HG02973 (cell line): Measurements from ENCODE around the gene SAG.
A peak's percentile ranks its signal among the peaks of the same experiment; 100 is the strongest.
"Not testable (repeated sequence)": the region's sequence is repeated elsewhere in the genome, so short reads cannot be mapped to it uniquely, and the experiment has no call there.

Source experiments
- ATAC-seq: cut with Tn5 transposase; IDR thresholded peaks from one replicate; pipeline ENCODE4 v1.9.1; 2021; ENCODE audit warnings: moderate library complexity; ENCODE audit not compliant: unreplicated experiment

SAG gene

GRCh38 chr2:233328922-233329321 is 21.3 kb downstream of the SAG start:
- ATAC-seq = no peak

GRCh38 chr2:233329489-233330135 is 22.0 kb downstream of the SAG start:
- ATAC-seq = no peak

- ATAC-seq = peak; percentile 84
Observed at GRCh38 chr2:233331536-233331935, 23.9 kb downstream of the SAG start.

- no peak for ATAC-seq
Observed at GRCh38 chr2:233332125-233332524, 24.5 kb downstream of the SAG start.

GRCh38 chr2:233334915-233335314 is 27.3 kb downstream of the SAG start:
- no peak for ATAC-seq

GRCh38 chr2:233336091-233336490 is 28.5 kb downstream of the SAG start:
- ATAC-seq = not testable (repeated sequence)

GRCh38 chr2:233336541-233336940 is 28.9 kb downstream of the SAG start:
- no peak for ATAC-seq

- ATAC-seq = no peak
Observed at GRCh38 chr2:233338046-233338445, 30.4 kb downstream of the SAG start.

- no peak for ATAC-seq
Observed at GRCh38 chr2:233338812-233339368, 31.3 kb downstream of the SAG start.

- ATAC-seq = no peak
Observed at GRCh38 chr2:233339427-233339826, 31.8 kb downstream of the SAG start.

GRCh38 chr2:233341296-233341695 is 33.7 kb downstream of the SAG start:
- ATAC-seq = no peak

GRCh38 chr2:233342301-233342700 is 34.7 kb downstream of the SAG start:
- ATAC-seq = no peak

GRCh38 chr2:233343171-233343705 is 35.6 kb downstream of the SAG start:
- ATAC-seq = no peak

GRCh38 chr2:233346376-233346775 is 38.8 kb downstream of the SAG start:
- no peak for ATAC-seq

GRCh38 chr2:233346930-233347329 is 39.3 kb downstream of the SAG start:
- ATAC-seq = no peak

GRCh38 chr2:233349005-233349998 is 41.7 kb downstream of the SAG start:
- peak; percentile 38 for ATAC-seq

GRCh38 chr2:233350708-233351107 is 43.1 kb downstream of the SAG start:
- no peak for ATAC-seq

GRCh38 chr2:233351423-233351822 is 43.8 kb downstream of the SAG start:
- no peak for ATAC-seq

GRCh38 chr2:233352141-233352842 is 44.7 kb downstream of the SAG start:
- no peak for ATAC-seq

- ATAC-seq = peak; percentile 14
Observed at GRCh38 chr2:233353101-233353768, 45.6 kb downstream of the SAG start.
